WTC11 (cell line): Measurements from ENCODE around the gene TP53I3. TPM values are rescaled to one million over a fixed set of nuclear protein-coding genes. Genes with fewer than 3 reads are reported as not detected.

Experiments
- ATAC-seq: fragments of 200-7000 bp; cut with Tn5 transposase; 2 replicates; pipeline ENCODE4 v1.10.0; 2021; ENCODE audit warnings: mild to moderate bottlenecking, moderate library complexity
- CTCF ChIA-PET: fragments of 300-600 bp; sonication (Branson Sonifier 250); formaldehyde crosslinking; loops from one replicate; lab custom pipeline; 2021; ENCODE audit warnings: antibody characterized with exemption; lab: Charles Lee
- POLR2A ChIA-PET: fragments of 350-600 bp; sonication (Branson Sonifier 250); formaldehyde crosslinking; loops from one replicate; lab custom pipeline; 2021; ENCODE audit warnings: antibody characterized with exemption; lab: Charles Lee
- DNase-seq: peaks from one replicate; pipeline ENCODE4 v3.0.0; 2021; ENCODE audit warnings: low spot score
- H3K27ac Mint-ChIP-seq: 2 replicates; pipeline ENCODE4 v1.8.0; 2021; ENCODE audit warnings: mixed read lengths
- H3K27me3 Mint-ChIP-seq: 2 replicates; pipeline ENCODE4 v1.8.0; 2021; ENCODE audit warnings: low read depth, mild to moderate bottlenecking, moderate library complexity, mixed read lengths
- H3K36me3 Mint-ChIP-seq: 2 replicates; pipeline ENCODE4 v1.8.0; 2021; ENCODE audit warnings: mixed read lengths
- H3K4me1 Mint-ChIP-seq: 2 replicates; pipeline ENCODE4 v1.8.0; 2022; ENCODE audit warnings: mixed read lengths
- H3K4me3 Mint-ChIP-seq: 2 replicates; pipeline ENCODE4 v1.8.0; 2021; ENCODE audit warnings: mild to moderate bottlenecking, moderate library complexity, mixed read lengths
- H3K9me3 Mint-ChIP-seq: 2 replicates; pipeline ENCODE4 v1.8.0; 2021; ENCODE audit warnings: mixed read lengths
- ATF1 ChIP-seq: sonication (generic); formaldehyde crosslinking; IDR thresholded peaks from 2 replicates; pipeline ENCODE4 v1.8.1; 2023; ENCODE audit warnings: mild to moderate bottlenecking, moderate library complexity, missing genetic modification reagents
- CBFB ChIP-seq: sonication (generic); formaldehyde crosslinking; IDR thresholded peaks from 2 replicates; pipeline ENCODE4 v1.8.1; 2022; ENCODE audit warnings: mild to moderate bottlenecking, low read depth, missing genetic modification reagents
- ELF4 ChIP-seq: sonication (generic); formaldehyde crosslinking; IDR thresholded peaks from 2 replicates; pipeline ENCODE4 v1.8.1; 2022; ENCODE audit warnings: low read depth, mild to moderate bottlenecking, moderate library complexity, missing genetic modification reagents
- FOXJ3 ChIP-seq: sonication (generic); formaldehyde crosslinking; IDR thresholded peaks from 2 replicates; pipeline ENCODE4 v1.9.0; 2021; ENCODE audit warnings: missing genetic modification reagents, mild to moderate bottlenecking, borderline replicate concordance
- FOXP1 ChIP-seq: sonication (generic); formaldehyde crosslinking; IDR thresholded peaks from 2 replicates; pipeline ENCODE4 v1.8.0; 2022; ENCODE audit warnings: missing genetic modification reagents, mild to moderate bottlenecking, moderate library complexity, borderline replicate concordance
- GABPB1 ChIP-seq: sonication (generic); formaldehyde crosslinking; IDR thresholded peaks from 2 replicates; pipeline ENCODE4 v1.8.1; 2023; ENCODE audit warnings: mild to moderate bottlenecking, missing genetic modification reagents
- GRHL2 ChIP-seq: fragments of 250-450 bp; sonication (Bioruptor Pico); IDR thresholded peaks from 2 replicates; pipeline ENCODE4 v1.8.0; 2022; ENCODE audit warnings: mild to moderate bottlenecking, moderate library complexity; ENCODE audit not compliant: insufficient replicate concordance, severe bottlenecking
- IRF2 ChIP-seq: sonication (generic); formaldehyde crosslinking; IDR thresholded peaks from 2 replicates; pipeline ENCODE4 v1.8.0; 2022; ENCODE audit warnings: low read depth, missing genetic modification reagents, borderline replicate concordance
- MYBL2 ChIP-seq: sonication (generic); formaldehyde crosslinking; IDR thresholded peaks from 2 replicates; pipeline ENCODE4 v1.8.1; 2023; ENCODE audit warnings: mild to moderate bottlenecking, moderate library complexity, missing genetic modification reagents
- NFATC4 ChIP-seq: fragments of 250-450 bp; sonication (Bioruptor Pico); IDR thresholded peaks from 2 replicates; pipeline ENCODE4 v1.9.0; 2021; ENCODE audit warnings: mild to moderate bottlenecking
- OVOL2 ChIP-seq: fragments of 250-450 bp; sonication (Bioruptor Pico); IDR thresholded peaks from 2 replicates; pipeline ENCODE4 v1.9.0; 2021; ENCODE audit warnings: mild to moderate bottlenecking, borderline replicate concordance
- SP1 ChIP-seq: sonication (generic); formaldehyde crosslinking; conservative IDR thresholded peaks from 2 replicates; pipeline ENCODE4 v1.8.1; 2022; ENCODE audit warnings: missing genetic modification reagents
- TEAD4 ChIP-seq: sonication (generic); formaldehyde crosslinking; IDR thresholded peaks from 2 replicates; pipeline ENCODE4 v1.8.0; 2022; ENCODE audit warnings: mild to moderate bottlenecking, missing genetic modification reagents
- ZNF317 ChIP-seq: sonication (generic); formaldehyde crosslinking; IDR thresholded peaks from 2 replicates; pipeline ENCODE4 v1.8.1; 2023; ENCODE audit warnings: low read depth, mild to moderate bottlenecking, moderate library complexity, missing genetic modification reagents, borderline replicate concordance
- ZNF396 ChIP-seq: fragments of 250-450 bp; sonication (Bioruptor Pico); IDR thresholded peaks from 2 replicates; pipeline ENCODE4 v1.8.0; 2021; ENCODE audit warnings: mild to moderate bottlenecking, moderate library complexity, borderline replicate concordance
- total RNA-seq: library from RNA; stranded (reverse); gene quantifications from 3 replicates; pipeline ENCODE4 v1.2.3, GENCODE V29; 2021
- TF ChIP-seq, protein P1 (sequence below): sonication (generic); formaldehyde crosslinking; IDR thresholded peaks from 2 replicates; pipeline ENCODE4 v1.8.0; 2023; ENCODE audit warnings: missing genetic modification reagents, mild to moderate bottlenecking, borderline replicate concordance
- TF ChIP-seq, protein P2 (sequence below): sonication (generic); formaldehyde crosslinking; IDR thresholded peaks from 2 replicates; pipeline ENCODE4 v1.8.0; 2022; ENCODE audit warnings: mild to moderate bottlenecking, missing genetic modification reagents
- TF ChIP-seq, protein P3 (sequence below): sonication (generic); formaldehyde crosslinking; IDR thresholded peaks from 2 replicates; pipeline ENCODE4 v1.8.0; 2022; ENCODE audit warnings: mild to moderate bottlenecking, missing genetic modification reagents
- TF ChIP-seq, protein P4 (sequence below): sonication (generic); formaldehyde crosslinking; conservative IDR thresholded peaks from 2 replicates; pipeline ENCODE4 v1.8.1; 2022; ENCODE audit warnings: mild to moderate bottlenecking, missing genetic modification reagents

TP53I3 gene
- total RNA-seq, 1 experiment from 2014 or later: 32.9 TPM

DNA sequence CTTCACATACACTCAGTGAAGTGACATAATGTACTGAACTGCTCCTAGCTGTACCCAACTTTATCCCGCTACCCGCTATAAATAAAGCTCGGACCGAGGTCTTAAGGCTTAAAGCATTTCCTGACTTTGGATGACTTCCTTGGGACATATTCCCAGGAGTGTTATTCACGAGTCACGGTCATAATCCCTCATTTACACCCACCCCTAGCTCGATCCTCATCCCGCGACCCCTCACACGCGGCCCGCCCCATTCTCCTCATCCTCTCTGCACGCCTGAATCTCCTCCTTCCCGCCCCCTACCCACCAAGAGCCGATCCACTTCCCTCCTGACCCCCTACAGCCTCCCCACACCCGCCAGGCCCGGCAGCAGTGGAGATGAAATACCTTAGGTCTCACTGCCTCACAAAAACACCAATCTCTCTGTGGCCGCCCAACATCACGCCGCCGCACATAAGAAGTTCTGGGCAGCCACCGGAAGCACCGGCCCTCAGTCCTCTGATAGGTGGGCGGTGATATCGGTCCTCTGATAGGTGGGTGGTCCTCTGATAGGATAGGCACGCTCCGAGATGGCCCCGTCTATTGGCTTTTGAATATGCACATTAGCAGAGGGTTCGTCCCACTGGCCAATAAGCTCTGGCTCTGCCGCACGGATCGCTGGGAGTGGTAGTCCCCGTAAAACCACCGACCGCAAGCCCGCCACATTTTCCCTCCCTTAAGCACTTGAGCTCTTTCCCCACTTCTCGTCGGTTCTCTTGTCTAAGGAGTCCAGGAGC lies 37.5 kb downstream of the TP53I3 start, which contains the start of gene WDCP (continued):
- TF ChIP-seq, protein P1, sequence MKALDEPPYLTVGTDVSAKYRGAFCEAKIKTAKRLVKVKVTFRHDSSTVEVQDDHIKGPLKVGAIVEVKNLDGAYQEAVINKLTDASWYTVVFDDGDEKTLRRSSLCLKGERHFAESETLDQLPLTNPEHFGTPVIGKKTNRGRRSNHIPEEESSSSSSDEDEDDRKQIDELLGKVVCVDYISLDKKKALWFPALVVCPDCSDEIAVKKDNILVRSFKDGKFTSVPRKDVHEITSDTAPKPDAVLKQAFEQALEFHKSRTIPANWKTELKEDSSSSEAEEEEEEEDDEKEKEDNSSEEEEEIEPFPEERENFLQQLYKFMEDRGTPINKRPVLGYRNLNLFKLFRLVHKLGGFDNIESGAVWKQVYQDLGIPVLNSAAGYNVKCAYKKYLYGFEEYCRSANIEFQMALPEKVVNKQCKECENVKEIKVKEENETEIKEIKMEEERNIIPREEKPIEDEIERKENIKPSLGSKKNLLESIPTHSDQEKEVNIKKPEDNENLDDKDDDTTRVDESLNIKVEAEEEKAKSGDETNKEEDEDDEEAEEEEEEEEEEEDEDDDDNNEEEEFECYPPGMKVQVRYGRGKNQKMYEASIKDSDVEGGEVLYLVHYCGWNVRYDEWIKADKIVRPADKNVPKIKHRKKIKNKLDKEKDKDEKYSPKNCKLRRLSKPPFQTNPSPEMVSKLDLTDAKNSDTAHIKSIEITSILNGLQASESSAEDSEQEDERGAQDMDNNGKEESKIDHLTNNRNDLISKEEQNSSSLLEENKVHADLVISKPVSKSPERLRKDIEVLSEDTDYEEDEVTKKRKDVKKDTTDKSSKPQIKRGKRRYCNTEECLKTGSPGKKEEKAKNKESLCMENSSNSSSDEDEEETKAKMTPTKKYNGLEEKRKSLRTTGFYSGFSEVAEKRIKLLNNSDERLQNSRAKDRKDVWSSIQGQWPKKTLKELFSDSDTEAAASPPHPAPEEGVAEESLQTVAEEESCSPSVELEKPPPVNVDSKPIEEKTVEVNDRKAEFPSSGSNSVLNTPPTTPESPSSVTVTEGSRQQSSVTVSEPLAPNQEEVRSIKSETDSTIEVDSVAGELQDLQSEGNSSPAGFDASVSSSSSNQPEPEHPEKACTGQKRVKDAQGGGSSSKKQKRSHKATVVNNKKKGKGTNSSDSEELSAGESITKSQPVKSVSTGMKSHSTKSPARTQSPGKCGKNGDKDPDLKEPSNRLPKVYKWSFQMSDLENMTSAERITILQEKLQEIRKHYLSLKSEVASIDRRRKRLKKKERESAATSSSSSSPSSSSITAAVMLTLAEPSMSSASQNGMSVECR (CRISPR knock-in tag): peak; percentile 44; the same call in 1 of the 2 replicates
- TF ChIP-seq SP1 (CRISPR knock-in tag): peak; percentile 63

DNA sequence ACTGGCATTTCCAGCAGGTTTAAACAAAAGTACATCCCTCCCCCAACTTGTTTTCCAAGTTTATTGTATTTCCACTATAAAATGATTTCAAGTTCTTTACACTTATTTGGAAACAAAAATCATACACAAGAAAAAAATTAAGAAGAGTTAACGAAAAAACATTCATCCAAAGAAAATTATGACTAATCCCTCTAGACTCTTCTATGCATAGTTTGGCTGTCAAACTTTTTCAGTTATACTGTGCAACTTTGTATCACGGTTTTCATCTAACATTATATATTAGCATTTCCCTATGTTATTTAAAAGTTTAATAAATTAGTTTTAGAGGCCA lies 38.1 kb downstream of the TP53I3 start:
- no peak overlapping the region for H3K27ac Mint-ChIP-seq
- peak overlapping the region; percentile 97 for H3K4me3 Mint-ChIP-seq
- H3K9me3 Mint-ChIP-seq: no peaks in the 10 kb centered on the region
- DNase-seq: no peak
- POLR2A ChIA-PET: interaction anchor here (1.4 to 1.8 kb wide), 3 partner anchors 13 to 119 kb away, joined by 4 to 29 read pairs (median 19); partner anchors contain the start of genes ATAD2B and SF3B6
- no peaks in the 10 kb centered on the region for H3K27me3 Mint-ChIP-seq
- 0 out of 2 replicates have a peak, but pooled peaks cover 3% of the 10 kb centered on the region for H3K36me3 Mint-ChIP-seq
- no peak for TF ChIP-seq FOXJ3 (CRISPR knock-in tag)
- TF ChIP-seq OVOL2 (CRISPR knock-in tag): no peak
- TF ChIP-seq, protein P2, sequence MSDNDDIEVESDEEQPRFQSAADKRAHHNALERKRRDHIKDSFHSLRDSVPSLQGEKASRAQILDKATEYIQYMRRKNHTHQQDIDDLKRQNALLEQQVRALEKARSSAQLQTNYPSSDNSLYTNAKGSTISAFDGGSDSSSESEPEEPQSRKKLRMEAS: no peak
- TF ChIP-seq ZNF317: no peak
- TF ChIP-seq, protein P3, sequence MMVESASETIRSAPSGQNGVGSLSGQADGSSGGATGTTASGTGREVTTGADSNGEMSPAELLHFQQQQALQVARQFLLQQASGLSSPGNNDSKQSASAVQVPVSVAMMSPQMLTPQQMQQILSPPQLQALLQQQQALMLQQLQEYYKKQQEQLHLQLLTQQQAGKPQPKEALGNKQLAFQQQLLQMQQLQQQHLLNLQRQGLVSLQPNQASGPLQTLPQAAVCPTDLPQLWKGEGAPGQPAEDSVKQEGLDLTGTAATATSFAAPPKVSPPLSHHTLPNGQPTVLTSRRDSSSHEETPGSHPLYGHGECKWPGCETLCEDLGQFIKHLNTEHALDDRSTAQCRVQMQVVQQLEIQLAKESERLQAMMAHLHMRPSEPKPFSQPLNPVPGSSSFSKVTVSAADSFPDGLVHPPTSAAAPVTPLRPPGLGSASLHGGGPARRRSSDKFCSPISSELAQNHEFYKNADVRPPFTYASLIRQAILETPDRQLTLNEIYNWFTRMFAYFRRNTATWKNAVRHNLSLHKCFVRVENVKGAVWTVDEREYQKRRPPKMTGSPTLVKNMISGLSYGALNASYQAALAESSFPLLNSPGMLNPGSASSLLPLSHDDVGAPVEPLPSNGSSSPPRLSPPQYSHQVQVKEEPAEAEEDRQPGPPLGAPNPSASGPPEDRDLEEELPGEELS: no peak
- no peak for TF ChIP-seq ZNF396
- TF ChIP-seq, protein P4, sequence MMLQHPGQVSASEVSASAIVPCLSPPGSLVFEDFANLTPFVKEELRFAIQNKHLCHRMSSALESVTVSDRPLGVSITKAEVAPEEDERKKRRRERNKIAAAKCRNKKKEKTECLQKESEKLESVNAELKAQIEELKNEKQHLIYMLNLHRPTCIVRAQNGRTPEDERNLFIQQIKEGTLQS (CRISPR knock-in tag): no peak
- TF ChIP-seq ELF4: no peak
- no peak for TF ChIP-seq TEAD4 (CRISPR knock-in tag)
- TF ChIP-seq GABPB1 (CRISPR knock-in tag): no peak
- no peak for TF ChIP-seq ATF1 (CRISPR knock-in tag)
- TF ChIP-seq FOXP1 (CRISPR knock-in tag): no peak
- TF ChIP-seq NFATC4 (CRISPR knock-in tag): no peak
- no peak for TF ChIP-seq GRHL2
- TF ChIP-seq MYBL2 (CRISPR knock-in tag): no peak
- no peak for TF ChIP-seq IRF2 (CRISPR knock-in tag)
- no peak for TF ChIP-seq CBFB (CRISPR knock-in tag)
- TF ChIP-seq, all 79 proteins: peak for 0
- no peak for ATAC-seq
- H3K4me1 Mint-ChIP-seq: peaks cover 26% of the 10 kb centered on the region
- CTCF ChIA-PET: interaction anchor here (1.1 to 1.8 kb wide), 4 partner anchors 14 to 120 kb away, joined by 3 to 17 read pairs (median 12); partner anchors contain the start of genes ATAD2B and TP53I3
